ENCODE measurements around the gene NAPB.
A peak's percentile ranks its signal among the peaks of the same experiment; 100 is the strongest.

DNA sequence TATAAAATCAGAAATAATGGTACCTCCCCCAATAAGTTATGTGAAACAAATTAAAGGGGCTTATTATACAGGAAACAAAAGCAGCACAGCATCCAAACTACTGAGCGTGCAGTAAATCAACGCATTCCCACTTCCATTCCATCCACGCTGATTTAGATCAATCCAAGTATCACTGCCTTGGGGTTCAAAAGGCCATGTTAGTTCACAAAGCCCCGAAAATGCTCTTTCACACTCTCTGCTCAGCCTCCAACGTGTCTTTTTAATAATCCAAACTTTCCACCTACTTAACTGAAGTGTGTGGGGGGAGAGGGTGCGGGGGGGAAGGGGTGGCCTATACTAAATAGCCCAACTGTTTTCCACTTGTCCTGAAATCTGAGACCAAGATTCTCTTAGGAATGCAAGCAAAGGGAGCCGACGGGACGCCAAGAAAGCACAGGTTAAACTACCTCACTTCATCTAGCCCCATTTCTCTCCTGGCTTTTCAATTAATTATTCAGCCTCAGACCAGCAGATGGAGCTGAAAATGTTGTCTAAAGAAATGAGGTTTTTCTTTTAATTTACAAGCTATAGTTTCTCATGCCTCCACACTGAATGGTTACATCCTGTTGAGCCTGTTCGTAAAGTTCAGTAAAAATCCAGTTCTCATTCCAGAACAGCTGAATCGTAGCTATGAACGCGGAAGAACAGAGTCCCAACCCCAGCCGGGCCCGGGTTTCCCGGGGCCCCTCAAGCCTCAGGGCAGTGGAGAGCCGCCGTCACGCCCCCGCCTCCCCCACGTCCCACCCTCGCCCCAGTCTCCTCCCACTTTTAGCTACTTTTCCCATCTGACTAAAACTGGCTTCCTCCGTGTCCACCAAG lies 71.7 kb downstream of the NAPB start:
- TF ChIP-seq, protein P1, sequence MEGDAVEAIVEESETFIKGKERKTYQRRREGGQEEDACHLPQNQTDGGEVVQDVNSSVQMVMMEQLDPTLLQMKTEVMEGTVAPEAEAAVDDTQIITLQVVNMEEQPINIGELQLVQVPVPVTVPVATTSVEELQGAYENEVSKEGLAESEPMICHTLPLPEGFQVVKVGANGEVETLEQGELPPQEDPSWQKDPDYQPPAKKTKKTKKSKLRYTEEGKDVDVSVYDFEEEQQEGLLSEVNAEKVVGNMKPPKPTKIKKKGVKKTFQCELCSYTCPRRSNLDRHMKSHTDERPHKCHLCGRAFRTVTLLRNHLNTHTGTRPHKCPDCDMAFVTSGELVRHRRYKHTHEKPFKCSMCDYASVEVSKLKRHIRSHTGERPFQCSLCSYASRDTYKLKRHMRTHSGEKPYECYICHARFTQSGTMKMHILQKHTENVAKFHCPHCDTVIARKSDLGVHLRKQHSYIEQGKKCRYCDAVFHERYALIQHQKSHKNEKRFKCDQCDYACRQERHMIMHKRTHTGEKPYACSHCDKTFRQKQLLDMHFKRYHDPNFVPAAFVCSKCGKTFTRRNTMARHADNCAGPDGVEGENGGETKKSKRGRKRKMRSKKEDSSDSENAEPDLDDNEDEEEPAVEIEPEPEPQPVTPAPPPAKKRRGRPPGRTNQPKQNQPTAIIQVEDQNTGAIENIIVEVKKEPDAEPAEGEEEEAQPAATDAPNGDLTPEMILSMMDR (IDR thresholded peaks at IDR 0.05; ENCODE audit: low read length), result peak; percentile 44; the same call in 1 of the 2 replicates
- TF ChIP-seq EZH2phosphoT487 (IDR thresholded peaks at IDR 0.05; ENCODE audit: low read length), result no peak

All from MM.1S (cell line).